NCI-H526 (cell line): ENCODE measurements around the gene RALGAPA1.
"Not testable (repeated sequence)": the region's sequence is repeated elsewhere in the genome, so short reads cannot be mapped to it uniquely, and the experiment has no call there.

ENCODE experiments used
- DNase-seq, 2 experiments: peaks; one replicate each; lab custom pipeline; 2025; lab: John Stamatoyannopoulos, UW

RALGAPA1 gene

GRCh38 chr14:35626947-35627346 lies 182.1 kb downstream of the RALGAPA1 start:
- DNase-seq = not testable (repeated sequence)

GRCh38 chr14:35621996-35622395 lies 187.1 kb downstream of the RALGAPA1 start:
- DNase-seq = not testable (repeated sequence)

- not testable (repeated sequence) for DNase-seq
Observed at GRCh38 chr14:35619998-35620397, 189.1 kb downstream of the RALGAPA1 start.

GRCh38 chr14:35619461-35619860 lies 189.6 kb downstream of the RALGAPA1 start:
- not testable (repeated sequence) for DNase-seq

- no peak for DNase-seq
Observed at GRCh38 chr14:35617500-35617899, 191.6 kb downstream of the RALGAPA1 start.

GRCh38 chr14:35607380-35607779 lies 201.7 kb downstream of the RALGAPA1 start:
- DNase-seq = no peak

GRCh38 chr14:35600253-35600652 lies 208.8 kb downstream of the RALGAPA1 start:
- DNase-seq = no peak

- DNase-seq = no peak
Observed at GRCh38 chr14:35594616-35595015, 214.5 kb downstream of the RALGAPA1 start.

- DNase-seq = not testable (repeated sequence)
Observed at GRCh38 chr14:35587373-35587772, 221.7 kb downstream of the RALGAPA1 start.

GRCh38 chr14:35578639-35579038 lies 230.5 kb downstream of the RALGAPA1 start:
- no peak for DNase-seq

GRCh38 chr14:35578135-35578534 lies 231.0 kb downstream of the RALGAPA1 start:
- no peak for DNase-seq

GRCh38 chr14:35576856-35577255 lies 232.2 kb downstream of the RALGAPA1 start:
- no peak for DNase-seq

- DNase-seq = no peak
Observed at GRCh38 chr14:35576260-35576659, 232.8 kb downstream of the RALGAPA1 start.

- DNase-seq = no peak
Observed at GRCh38 chr14:35573911-35574310, 235.2 kb downstream of the RALGAPA1 start.

GRCh38 chr14:35571598-35571997 lies 237.5 kb downstream of the RALGAPA1 start:
- no peak for DNase-seq

GRCh38 chr14:35565871-35566464 lies 243.1 kb downstream of the RALGAPA1 start:
- no peak for DNase-seq

- DNase-seq = peak in 1 of 2 experiments; percentile 44
Observed at GRCh38 chr14:35558680-35559079, 250.4 kb downstream of the RALGAPA1 start.

- DNase-seq = no peak
Observed at GRCh38 chr14:35557221-35557747, 251.8 kb downstream of the RALGAPA1 start.

GRCh38 chr14:35556548-35556947 lies 252.5 kb downstream of the RALGAPA1 start:
- no peak for DNase-seq

- no peak for DNase-seq
Observed at GRCh38 chr14:35553808-35554207, 255.3 kb downstream of the RALGAPA1 start.

- no peak for DNase-seq
Observed at GRCh38 chr14:35551081-35551480, 258.0 kb downstream of the RALGAPA1 start.

GRCh38 chr14:35549551-35549950 lies 259.5 kb downstream of the RALGAPA1 start:
- DNase-seq = no peak

- no peak for DNase-seq
Observed at GRCh38 chr14:35543006-35543405, 266.1 kb downstream of the RALGAPA1 start.

- DNase-seq = no peak
Observed at GRCh38 chr14:35539969-35540368, 269.1 kb downstream of the RALGAPA1 start.
